HG03045 (cell line): ENCODE results near the gene CLEC16A.

Source experiments
- ATAC-seq: cut with Tn5 transposase; IDR thresholded peaks from one replicate; pipeline ENCODE4 v1.9.1; 2021; ENCODE audit warnings: mild to moderate bottlenecking, moderate library complexity; ENCODE audit not compliant: unreplicated experiment

CLEC16A gene

GRCh38 chr16:11078812-11079459, 134.6 kb downstream of the CLEC16A start:
- ATAC-seq, result no peak

- no peak for ATAC-seq
Observed at GRCh38 chr16:11079652-11080187, 135.4 kb downstream of the CLEC16A start.

GRCh38 chr16:11080327-11080967, 136.1 kb downstream of the CLEC16A start:
- no peak for ATAC-seq

GRCh38 chr16:11080999-11081630, 136.8 kb downstream of the CLEC16A start:
- ATAC-seq, result no peak

GRCh38 chr16:11082108-11082859, 137.9 kb downstream of the CLEC16A start:
- no peak for ATAC-seq

- no peak for ATAC-seq
Observed at GRCh38 chr16:11082860-11083388, 138.6 kb downstream of the CLEC16A start.

GRCh38 chr16:11084484-11084875, 140.1 kb downstream of the CLEC16A start:
- ATAC-seq, result no peak

GRCh38 chr16:11084876-11085485, 140.6 kb downstream of the CLEC16A start:
- ATAC-seq, result no peak

- no peak for ATAC-seq
Observed at GRCh38 chr16:11085916-11086315, 141.6 kb downstream of the CLEC16A start.

- no peak for ATAC-seq
Observed at GRCh38 chr16:11087691-11088073, 143.3 kb downstream of the CLEC16A start.

- ATAC-seq, result no peak
Observed at GRCh38 chr16:11088074-11088730, 143.8 kb downstream of the CLEC16A start.

GRCh38 chr16:11088831-11089230, 144.5 kb downstream of the CLEC16A start:
- ATAC-seq, result no peak

- ATAC-seq, result no peak
Observed at GRCh38 chr16:11089504-11090124, 145.2 kb downstream of the CLEC16A start.

GRCh38 chr16:11090232-11090631, 145.9 kb downstream of the CLEC16A start:
- ATAC-seq, result no peak

- no peak for ATAC-seq
Observed at GRCh38 chr16:11091021-11091785, 146.8 kb downstream of the CLEC16A start.

- ATAC-seq, result no peak
Observed at GRCh38 chr16:11092788-11093571, 148.6 kb downstream of the CLEC16A start.

- no peak for ATAC-seq
Observed at GRCh38 chr16:11093572-11094074, 149.3 kb downstream of the CLEC16A start.
